IMR-90 (cell line): ENCODE measurements around the gene ARMC6. TPM values are rescaled to one million over a fixed set of nuclear protein-coding genes. Genes with fewer than 3 reads are reported as not detected.

ENCODE experiments used
- ATAC-seq: fragments of 200-7000 bp; cut with Tn5 transposase; 2 replicates; pipeline ENCODE4 v1.9.1; 2020; ENCODE audit warnings: low read depth, mild to moderate bottlenecking, moderate library complexity
- BruUV-seq: library from RNA; stranded (reverse); fragments of 400-500 nt; replicated peaks from 2 replicates; lab custom pipeline; 2021; lab: Mats Ljungman, UMichigan
- CTCF ChIA-PET: fragments of 300-600 bp; formaldehyde crosslinking; extraction: SDS; loops from one replicate; lab custom pipeline; 2021; ENCODE audit warnings: antibody characterized with exemption; lab: Yijun Ruan, JAX
- POLR2A ChIA-PET: fragments of 300-600 bp; sonication (Branson Sonifier 250); formaldehyde crosslinking; loops from one replicate; lab custom pipeline; 2022; ENCODE audit warnings: antibody characterized with exemption; ENCODE audit not compliant: unreplicated experiment; lab: Charles Lee
- DNase-seq: peaks from one replicate; pipeline ENCODE4 v3.0.0; 2013
- H2AFZ ChIP-seq: replicated peaks from 2 replicates; pipeline ENCODE3; 2013; ENCODE audit warnings: low read length, mild to moderate bottlenecking; ENCODE audit not compliant: poor library complexity
- H2AK5ac ChIP-seq: 2 replicates; pipeline ENCODE4 v1.6.1; 2013; ENCODE audit warnings: low read depth, low read length, inconsistent platforms
- H2AK9ac ChIP-seq: replicated peaks from 2 replicates; pipeline ENCODE3; 2013; ENCODE audit warnings: mild to moderate bottlenecking, low read depth, low read length, moderate library complexity; ENCODE audit not compliant: poor library complexity
- H2BK120ac ChIP-seq: 2 replicates; pipeline ENCODE4 v1.6.1; 2013; ENCODE audit warnings: low read depth, low read length, inconsistent platforms
- H2BK15ac ChIP-seq: 3 replicates; pipeline ENCODE4 v1.6.1; 2013; ENCODE audit warnings: low read depth, low read length, inconsistent platforms
- H2BK20ac ChIP-seq: 2 replicates; pipeline ENCODE4 v1.6.1; 2013; ENCODE audit warnings: low read depth, mild to moderate bottlenecking, inconsistent platforms, low read length, moderate library complexity
- H2BK5ac ChIP-seq: 2 replicates; pipeline ENCODE4 v1.6.1; 2013; ENCODE audit warnings: mild to moderate bottlenecking, low read depth, low read length, inconsistent platforms; ENCODE audit not compliant: poor library complexity, severe bottlenecking
- H3K14ac ChIP-seq: replicated peaks from 2 replicates; pipeline ENCODE4 v1.6.1; 2013; ENCODE audit warnings: low read depth, low read length, inconsistent platforms
- H3K18ac ChIP-seq: 2 replicates; pipeline ENCODE4 v1.6.1; 2013; ENCODE audit warnings: low read depth, low read length, control low read depth
- H3K23ac ChIP-seq: 2 replicates; pipeline ENCODE4 v1.6.1; 2013; ENCODE audit warnings: low read depth, low read length, inconsistent platforms
- H3K27ac ChIP-seq: 2 replicates; pipeline ENCODE4 v1.5.1; 2013; ENCODE audit warnings: mild to moderate bottlenecking, control low read depth, low read length; ENCODE audit not compliant: insufficient read depth
- H3K27me3 ChIP-seq: 2 replicates; pipeline ENCODE4 v1.6.1; 2013; ENCODE audit warnings: low read length; ENCODE audit not compliant: control insufficient read depth, insufficient read depth
- H3K36me3 ChIP-seq: 2 replicates; pipeline ENCODE4 v1.6.1; 2013; ENCODE audit warnings: low read length, mixed read lengths; ENCODE audit not compliant: control insufficient read depth, insufficient read depth
- H3K4ac ChIP-seq: 2 replicates; pipeline ENCODE4 v1.6.1; 2013; ENCODE audit warnings: low read depth, low read length, inconsistent platforms
- H3K4me1 ChIP-seq: 2 replicates; pipeline ENCODE4 v1.6.1; 2013; ENCODE audit warnings: low read length, mixed read lengths; ENCODE audit not compliant: control insufficient read depth, insufficient read depth
- H3K4me2 ChIP-seq: 2 replicates; pipeline ENCODE4 v1.6.1; 2013; ENCODE audit warnings: low read depth, mild to moderate bottlenecking, control low read depth, low read length, moderate library complexity
- H3K4me3 ChIP-seq: 2 replicates; pipeline ENCODE4 v1.5.1; 2013; ENCODE audit warnings: low read depth, mild to moderate bottlenecking, control low read depth, low read length, moderate library complexity; ENCODE audit not compliant: insufficient read depth
- H3K56ac ChIP-seq: 2 replicates; pipeline ENCODE4 v1.6.1; 2013; ENCODE audit warnings: low read length, inconsistent platforms; ENCODE audit not compliant: insufficient read depth; ENCODE audit errors: extremely low read depth
- H3K79me1 ChIP-seq, 2 experiments: 2 replicates each; pipeline ENCODE4 v1.6.1; 2013; ENCODE audit warnings: low read length in 2 of 2, inconsistent platforms in 1 of 2, low read depth in 1 of 2
- H3K9ac ChIP-seq: 2 replicates; pipeline ENCODE4 v1.6.1; 2013; ENCODE audit warnings: low read depth, low read length, control low read depth
- H3K9me1 ChIP-seq: 2 replicates; pipeline ENCODE4 v1.6.1; 2013; ENCODE audit warnings: low read length, inconsistent platforms; ENCODE audit not compliant: insufficient read depth
- H3K9me3 ChIP-seq: 2 replicates; pipeline ENCODE4 v1.6.1; 2013; ENCODE audit warnings: low read length; ENCODE audit not compliant: control insufficient read depth, insufficient read depth
- H4K20me1 ChIP-seq: 2 replicates; pipeline ENCODE4 v1.6.1; 2013; ENCODE audit warnings: low read length, inconsistent platforms; ENCODE audit not compliant: insufficient read depth
- H4K5ac ChIP-seq: 2 replicates; pipeline ENCODE4 v1.6.1; 2013; ENCODE audit warnings: mild to moderate bottlenecking, low read depth, low read length, control low read depth
- H4K8ac ChIP-seq, 2 experiments: 2 replicates each; pipeline ENCODE4 v1.6.1; 2013; ENCODE audit warnings: low read depth in 2 of 2, low read length in 2 of 2, control low read depth in 1 of 2, inconsistent platforms in 1 of 2
- H4K91ac ChIP-seq: 2 replicates; pipeline ENCODE4 v1.6.1; 2013; ENCODE audit warnings: low read depth, low read length, inconsistent platforms; ENCODE audit not compliant: insufficient read depth
- FOS ChIP-seq: fragments of 150-350 bp; IDR thresholded peaks from 2 replicates; pipeline ENCODE4 v1.6.1; 2016; ENCODE audit warnings: low read depth, low read length
- NFE2L2 ChIP-seq: fragments of 150-350 bp; IDR thresholded peaks from 2 replicates; pipeline ENCODE4 v1.6.1; 2016; ENCODE audit warnings: low read depth, mild to moderate bottlenecking, low read length
- POLR2A ChIP-seq: IDR thresholded peaks from 2 replicates; pipeline ENCODE4 v1.6.1; 2012; ENCODE audit warnings: mild to moderate bottlenecking, low read depth, low read length
- RCOR1 ChIP-seq: IDR thresholded peaks from 2 replicates; pipeline ENCODE4 v1.6.1; 2012; ENCODE audit warnings: mild to moderate bottlenecking, low read length, improper control_type of control experiment; ENCODE audit not compliant: insufficient replicate concordance
- RFX5 ChIP-seq: IDR thresholded peaks from 2 replicates; pipeline ENCODE4 v1.8.0; 2012; ENCODE audit warnings: low read depth, mild to moderate bottlenecking, low read length, moderate library complexity
- WGBS, 2 experiments: methylation state at CpG; one replicate each; pipeline versions ENCODE4 v1.1.5 to v1.1.7; 2013; ENCODE audit warnings: missing lambda C conversion rate in 2 of 2; ENCODE audit not compliant: insufficient read length in 1 of 2; ENCODE audit errors: extremely low coverage in 2 of 2; 5-methylcytosine and 5-hydroxymethylcytosine counted together
- dilution Hi-C: fragments of 300-500 bp; cut with HindIII; formaldehyde crosslinking; loops from one replicate; pipeline ENCODE4 v1.14.3; 2018; ENCODE audit warnings: low sequenced_read_pairs; ENCODE audit not compliant: unreplicated experiment
- in situ Hi-C: fragments of 300-500 bp; cut with MboI; formaldehyde crosslinking; loops from 3 replicates; pipeline ENCODE4 v1.14.3; 2019; ENCODE audit warnings: low sequenced_read_pairs, inconsistent platforms, mixed read lengths
- intact Hi-C: fragments of 100-400 bp; cut with micrococcal nuclease; formaldehyde crosslinking; loops from 2 replicates; pipeline ENCODE4 v1.10.0; 2022
- polyA plus RNA-seq, 3 experiments: library from polyadenylated mRNA; depleted of rRNA; stranded (reverse); fragments of >200 nt; gene quantifications; 2 replicates each; pipeline ENCODE4 v1.2.3, GENCODE V29; 2012; ENCODE audit warnings: low replicate concordance in 1 of 3
- total RNA-seq: library from RNA; depleted of rRNA; stranded (reverse); fragments of >200 nt; gene quantifications from 2 replicates; pipeline ENCODE4 v1.2.3, GENCODE V29; 2012
- TF ChIP-seq, protein P1 (sequence below): fragments of 150-350 bp; IDR thresholded peaks from 2 replicates; pipeline ENCODE4 v1.6.1; 2016; ENCODE audit warnings: low read depth, mild to moderate bottlenecking, low read length, moderate library complexity, borderline replicate concordance

ARMC6 gene
- total and polyA plus RNA-seq, 2 of the 4 experiments (the other 2 are of a cell fraction), result 41.5 to 52.7 TPM

GRCh38 chr19:19057317-19057716 lies 23.9 kb downstream of the ARMC6 start:
- Histone ChIP-seq H3K9me1 (peaks cover 8% of the 10 kb centered on the region), H3K23ac (no peak overlapping the region), H4K5ac (no peak overlapping the region), H4K20me1 (0 out of 2 replicates have a peak, but pooled peaks cover 2% of the 10 kb centered on the region), H4K91ac (no peak overlapping the region), H3K9me3 (no peaks in the 10 kb centered on the region), H3K4me3 (no peak overlapping the region), H3K18ac (no peak overlapping the region), H3K36me3 (peaks cover 48% of the 10 kb centered on the region), H3K56ac (no peak overlapping the region), H4K8ac (no peak overlapping the region), H2BK15ac (no peak overlapping the region), H2AK9ac (no peak overlapping the region), H3K79me1 (peaks cover 0 to 5% of the 10 kb centered on the region in 2 experiments; a peak in 1 of 4 replicates), H2BK120ac (no peak overlapping the region), H3K4me1 (peaks cover 3% of the 10 kb centered on the region; the same call in 1 of the 2 replicates), H3K14ac (no peak overlapping the region), H3K4me2 (no peak overlapping the region), H2BK20ac (no peak overlapping the region), H3K4ac (no peak overlapping the region), H3K27ac (no peak overlapping the region), H2AFZ (no peak overlapping the region), H2BK5ac (no peak overlapping the region), H2AK5ac (no peak overlapping the region), H3K9ac (no peak overlapping the region), H3K27me3 (no peaks in the 10 kb centered on the region)
- ATAC-seq, result no peak
- BruUV-seq, result no TSS peak
- DNase-seq, result no peak
- dilution Hi-C loops (no loop called here), in situ Hi-C loops (no loop called here), intact Hi-C loops (no loop called here)
- ChIA-PET POLR2A (no interaction called here), CTCF (no interaction called here)
- no peak for TF ChIP-seq NFE2L2
- TF ChIP-seq RCOR1, result no peak
- TF ChIP-seq, protein P1, sequence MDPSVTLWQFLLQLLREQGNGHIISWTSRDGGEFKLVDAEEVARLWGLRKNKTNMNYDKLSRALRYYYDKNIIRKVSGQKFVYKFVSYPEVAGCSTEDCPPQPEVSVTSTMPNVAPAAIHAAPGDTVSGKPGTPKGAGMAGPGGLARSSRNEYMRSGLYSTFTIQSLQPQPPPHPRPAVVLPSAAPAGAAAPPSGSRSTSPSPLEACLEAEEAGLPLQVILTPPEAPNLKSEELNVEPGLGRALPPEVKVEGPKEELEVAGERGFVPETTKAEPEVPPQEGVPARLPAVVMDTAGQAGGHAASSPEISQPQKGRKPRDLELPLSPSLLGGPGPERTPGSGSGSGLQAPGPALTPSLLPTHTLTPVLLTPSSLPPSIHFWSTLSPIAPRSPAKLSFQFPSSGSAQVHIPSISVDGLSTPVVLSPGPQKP, result no peak
- TF ChIP-seq RFX5, result no peak
- no peak for TF ChIP-seq FOS
- no peak for TF ChIP-seq POLR2A
- no CpG with 5 or more reads among the region's 13 CpGs for WGBS, 2 experiments
